HCEC 1CT (cell line): ENCODE measurements around the gene STAG3.
"Not testable (repeated sequence)": the region's sequence is repeated elsewhere in the genome, so short reads cannot be mapped to it uniquely, and the experiment has no call there.

Experiments
- DNase-seq: peaks from one replicate; pipeline ENCODE4 v3.0.0-alpha.2; 2017

STAG3 gene, protein sequence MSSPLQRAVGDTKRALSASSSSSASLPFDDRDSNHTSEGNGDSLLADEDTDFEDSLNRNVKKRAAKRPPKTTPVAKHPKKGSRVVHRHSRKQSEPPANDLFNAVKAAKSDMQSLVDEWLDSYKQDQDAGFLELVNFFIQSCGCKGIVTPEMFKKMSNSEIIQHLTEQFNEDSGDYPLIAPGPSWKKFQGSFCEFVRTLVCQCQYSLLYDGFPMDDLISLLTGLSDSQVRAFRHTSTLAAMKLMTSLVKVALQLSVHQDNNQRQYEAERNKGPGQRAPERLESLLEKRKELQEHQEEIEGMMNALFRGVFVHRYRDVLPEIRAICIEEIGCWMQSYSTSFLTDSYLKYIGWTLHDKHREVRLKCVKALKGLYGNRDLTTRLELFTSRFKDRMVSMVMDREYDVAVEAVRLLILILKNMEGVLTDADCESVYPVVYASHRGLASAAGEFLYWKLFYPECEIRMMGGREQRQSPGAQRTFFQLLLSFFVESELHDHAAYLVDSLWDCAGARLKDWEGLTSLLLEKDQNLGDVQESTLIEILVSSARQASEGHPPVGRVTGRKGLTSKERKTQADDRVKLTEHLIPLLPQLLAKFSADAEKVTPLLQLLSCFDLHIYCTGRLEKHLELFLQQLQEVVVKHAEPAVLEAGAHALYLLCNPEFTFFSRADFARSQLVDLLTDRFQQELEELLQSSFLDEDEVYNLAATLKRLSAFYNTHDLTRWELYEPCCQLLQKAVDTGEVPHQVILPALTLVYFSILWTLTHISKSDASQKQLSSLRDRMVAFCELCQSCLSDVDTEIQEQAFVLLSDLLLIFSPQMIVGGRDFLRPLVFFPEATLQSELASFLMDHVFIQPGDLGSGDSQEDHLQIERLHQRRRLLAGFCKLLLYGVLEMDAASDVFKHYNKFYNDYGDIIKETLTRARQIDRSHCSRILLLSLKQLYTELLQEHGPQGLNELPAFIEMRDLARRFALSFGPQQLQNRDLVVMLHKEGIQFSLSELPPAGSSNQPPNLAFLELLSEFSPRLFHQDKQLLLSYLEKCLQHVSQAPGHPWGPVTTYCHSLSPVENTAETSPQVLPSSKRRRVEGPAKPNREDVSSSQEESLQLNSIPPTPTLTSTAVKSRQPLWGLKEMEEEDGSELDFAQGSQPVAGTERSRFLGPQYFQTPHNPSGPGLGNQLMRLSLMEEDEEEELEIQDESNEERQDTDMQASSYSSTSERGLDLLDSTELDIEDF

DNA sequence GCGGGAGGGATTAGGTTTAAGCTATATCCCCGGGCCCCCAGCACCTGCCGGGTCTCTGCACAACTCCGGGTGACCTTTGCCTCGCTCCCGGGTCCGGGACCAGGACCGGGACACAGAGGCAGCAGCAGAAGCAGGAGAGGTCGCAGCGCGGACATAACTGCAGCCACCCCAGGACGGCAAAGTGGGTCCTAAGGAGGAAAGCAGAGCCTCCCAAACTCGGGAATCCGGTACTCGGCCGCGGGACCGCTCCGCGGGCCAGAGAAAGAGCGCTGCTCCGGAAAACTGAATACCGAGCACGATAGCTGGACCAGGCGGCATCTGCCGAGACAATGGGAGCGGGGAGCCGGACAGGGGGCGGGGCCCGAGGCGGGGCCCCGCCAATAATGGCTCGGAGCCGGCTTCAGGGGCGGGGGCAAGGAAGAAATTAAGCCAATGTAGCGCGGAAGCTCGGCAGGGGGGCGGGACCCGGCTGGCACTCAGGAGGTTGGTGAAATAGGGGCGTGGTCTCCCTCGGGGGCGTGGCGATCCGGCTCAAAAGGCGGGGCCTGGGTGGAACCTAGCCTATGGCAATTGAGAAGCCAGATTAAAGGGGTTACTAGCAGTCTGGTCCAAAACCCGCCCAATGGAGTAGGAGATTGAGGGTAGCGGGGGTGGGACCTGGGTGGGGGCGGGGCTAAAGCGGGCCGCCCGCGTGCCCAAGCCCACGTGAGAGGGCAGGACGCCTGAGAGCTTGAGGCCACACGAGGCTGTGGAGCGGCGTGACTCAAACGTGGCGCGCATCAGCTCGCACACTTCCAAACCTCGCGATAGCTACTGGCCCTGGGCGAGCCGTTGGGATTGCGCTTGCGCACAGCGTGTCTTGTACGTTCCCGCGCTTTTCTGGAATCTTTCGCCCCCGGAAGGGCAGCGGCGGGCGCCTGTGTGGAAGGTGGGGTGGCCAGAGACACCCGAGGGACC lies at the start of gene STAG3, which contains the start of gene GPC2:
TSS of gene STAG3 (plus strand) at position 874 of the 957 bp plus-strand sequence. CDS start 2,639 bp downstream, outside the sequence.
TSS of gene GPC2 (minus strand) at position 337 of the 957 bp plus-strand sequence. CDS start at position 155, 182 bp downstream.
- peak; percentile 91 for DNase-seq

DNA sequence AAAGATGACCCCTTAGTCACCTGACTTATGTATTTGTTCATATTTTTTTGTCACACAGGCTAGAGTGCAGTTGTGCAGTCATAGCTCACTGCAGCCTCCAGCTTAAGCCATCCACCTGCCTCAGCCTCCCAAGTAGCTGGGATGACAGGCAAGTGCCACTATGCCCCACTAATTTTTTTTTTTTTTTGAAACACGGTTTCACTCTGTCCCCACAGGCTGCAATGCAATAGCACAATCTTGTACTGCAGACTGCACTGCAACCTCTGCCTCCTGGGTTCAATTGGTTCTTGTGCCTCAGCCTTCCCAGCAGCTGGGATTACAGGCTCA lies 49.1 kb upstream of the STAG3 start:
- DNase-seq, result no peak

DNA sequence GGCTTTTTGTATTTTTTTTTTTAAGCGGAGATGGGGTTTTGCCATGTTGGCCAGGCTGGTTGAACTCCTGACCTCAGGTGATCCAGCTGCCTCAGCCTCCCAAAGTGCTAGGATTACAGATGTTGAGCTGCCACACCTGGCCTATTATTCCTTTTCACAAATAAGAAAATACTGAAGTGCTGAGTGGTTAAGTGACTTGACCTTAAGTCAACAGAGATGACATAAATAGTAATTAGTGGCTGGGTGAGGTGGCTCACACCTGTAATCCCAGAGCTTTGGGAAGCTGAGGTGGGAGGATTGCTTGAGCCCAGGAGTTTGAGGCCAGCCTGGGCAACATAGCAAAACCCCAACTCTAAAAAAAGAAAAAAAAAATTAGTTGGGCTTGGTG lies 47.5 kb upstream of the STAG3 start:
- DNase-seq, result not testable (repeated sequence)

DNA sequence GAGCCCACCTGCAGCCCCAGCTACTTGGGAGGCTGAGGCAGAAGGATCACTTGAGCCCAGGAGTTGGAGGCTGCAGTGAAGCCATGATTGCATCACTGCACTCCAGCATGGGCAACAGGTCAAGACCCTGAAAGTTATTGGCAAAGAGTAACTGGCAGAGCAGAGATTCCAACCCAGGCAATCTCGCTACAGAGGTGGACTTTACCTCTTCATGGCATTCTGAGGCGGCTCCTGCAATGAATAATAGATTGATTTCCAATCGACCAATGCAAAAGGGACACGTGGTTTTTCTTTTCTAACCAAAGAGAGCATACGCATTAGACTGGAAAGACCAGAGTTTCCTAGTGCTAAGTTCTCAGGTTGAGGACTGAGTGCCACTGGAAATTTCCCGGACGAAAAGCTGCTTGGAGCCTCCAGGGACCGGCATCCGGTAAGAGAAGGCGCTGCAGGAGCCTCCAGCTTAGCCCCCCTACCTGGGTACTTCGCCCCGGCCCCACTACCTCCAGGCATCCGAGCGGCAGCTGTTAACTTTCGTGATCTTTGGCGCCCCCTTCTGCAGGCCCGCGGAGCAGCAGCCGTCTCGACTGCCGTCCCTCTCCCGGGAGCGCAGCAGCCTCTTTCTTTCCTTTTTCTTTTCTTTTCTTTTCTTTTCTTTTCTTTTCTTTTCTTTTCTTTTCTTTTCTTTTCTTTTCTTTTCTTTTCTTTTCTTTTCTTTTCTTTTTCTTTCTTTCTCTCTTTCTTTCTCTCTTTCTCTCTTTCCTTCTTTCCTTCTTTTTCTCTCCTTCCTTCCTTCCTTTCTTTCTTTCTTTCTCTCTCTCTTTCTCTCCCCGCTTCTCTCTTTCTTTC lies 46.9 kb upstream of the STAG3 start:
- no peak for DNase-seq

DNA sequence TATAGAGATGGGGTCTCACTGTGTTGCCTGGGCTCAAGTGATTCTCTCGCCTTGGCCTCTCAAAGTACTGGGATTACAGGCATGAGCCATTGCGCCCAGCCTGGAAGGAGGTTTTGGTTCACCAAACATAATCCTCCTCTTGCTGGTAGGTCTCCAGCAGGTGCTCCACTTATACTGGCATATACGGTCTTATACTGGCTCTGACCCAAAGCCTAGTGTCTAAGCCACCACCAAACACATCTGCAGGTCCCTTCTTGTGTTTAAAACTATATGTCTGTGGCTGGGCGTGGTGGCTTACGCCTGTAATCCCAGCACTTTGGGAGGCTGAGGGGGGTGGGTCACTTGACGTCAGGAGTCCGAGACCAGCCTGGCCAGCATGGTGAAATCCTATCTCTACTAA lies 45.6 kb upstream of the STAG3 start:
- DNase-seq, result no peak

DNA sequence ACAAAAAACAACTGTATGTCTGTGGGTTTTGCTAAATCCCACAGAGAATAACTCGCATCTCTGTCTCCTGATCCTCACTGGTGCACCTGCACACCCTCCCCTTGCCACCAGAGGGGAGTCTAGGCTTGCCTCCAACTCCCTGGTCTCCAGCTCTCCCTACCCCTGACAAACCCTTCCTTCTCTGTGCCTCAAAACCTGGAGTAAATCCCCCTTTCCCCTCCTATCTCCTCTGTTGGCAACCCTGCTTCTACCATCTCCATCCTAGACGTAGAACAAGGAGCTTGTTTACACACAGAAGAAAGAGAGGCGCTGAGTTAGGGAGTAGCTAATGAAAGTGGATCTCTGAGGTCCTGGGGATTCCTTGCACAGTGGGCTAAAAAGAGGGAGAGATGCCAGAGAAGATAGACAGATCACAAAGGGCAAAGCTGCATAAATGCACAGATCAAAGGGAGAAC lies 45.0 kb upstream of the STAG3 start:
- peak; percentile 64 for DNase-seq

DNA sequence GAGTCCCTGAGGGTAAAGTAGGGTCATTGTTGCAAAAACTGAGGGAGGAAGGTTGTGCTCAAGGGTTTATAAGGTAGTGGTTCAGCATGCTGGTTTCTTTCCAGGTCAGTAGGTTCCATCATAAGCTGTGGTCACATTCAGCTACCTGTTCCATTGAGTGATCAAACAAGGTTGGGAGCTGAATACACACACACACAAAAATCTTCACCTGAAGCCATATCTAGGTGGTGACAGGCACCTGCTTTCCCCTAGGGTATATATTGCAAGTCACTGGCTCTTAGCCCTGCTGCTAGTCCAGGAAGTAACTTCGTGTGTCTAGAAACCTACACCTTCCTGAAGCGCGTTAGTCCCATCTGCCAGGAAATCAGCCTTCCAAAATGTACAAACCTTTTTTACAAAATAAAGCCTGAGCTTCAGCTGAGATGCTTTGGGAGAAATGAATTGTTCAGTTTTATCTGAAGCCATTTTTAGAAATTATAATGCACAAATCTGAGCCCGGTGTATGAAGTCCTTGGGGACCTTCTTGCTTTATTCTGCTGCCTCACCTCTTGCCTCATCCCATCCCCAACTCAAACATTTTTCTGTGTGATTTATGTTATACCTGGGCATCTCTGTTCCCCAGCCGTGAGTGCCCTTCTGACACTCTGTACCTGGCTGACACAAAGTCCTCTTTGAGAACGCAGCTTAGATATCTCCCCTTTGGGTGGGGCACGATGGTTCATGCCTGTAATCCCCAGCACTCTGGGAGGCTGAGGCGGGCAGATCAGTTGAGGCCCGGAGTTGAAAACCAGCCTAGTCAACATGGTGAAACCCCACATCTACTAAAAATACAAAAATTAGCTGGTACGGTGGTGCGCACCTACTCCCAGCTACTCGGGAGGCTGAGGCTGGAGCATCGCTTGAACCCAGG lies 39.6 kb upstream of the STAG3 start:
- DNase-seq, result no peak

DNA sequence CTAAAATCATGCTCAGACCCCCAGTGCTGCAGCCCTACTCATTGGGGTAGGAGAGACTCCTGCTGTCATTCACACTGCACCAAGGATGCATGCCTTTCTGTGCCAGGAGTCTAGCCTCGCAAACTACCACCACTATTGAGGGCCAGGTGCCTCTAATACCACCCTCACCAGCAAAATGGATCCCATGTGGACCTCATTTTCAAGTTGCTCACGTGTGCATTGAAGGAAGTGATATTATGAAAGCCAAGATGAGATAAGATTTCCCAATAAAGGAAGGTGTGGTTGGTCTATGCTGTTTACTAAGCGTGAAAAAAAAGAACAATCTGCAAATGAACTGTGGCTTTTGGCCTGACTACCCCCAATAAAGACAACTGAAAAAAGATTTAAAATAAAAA lies 36.2 kb upstream of the STAG3 start:
- DNase-seq, result no peak

DNA sequence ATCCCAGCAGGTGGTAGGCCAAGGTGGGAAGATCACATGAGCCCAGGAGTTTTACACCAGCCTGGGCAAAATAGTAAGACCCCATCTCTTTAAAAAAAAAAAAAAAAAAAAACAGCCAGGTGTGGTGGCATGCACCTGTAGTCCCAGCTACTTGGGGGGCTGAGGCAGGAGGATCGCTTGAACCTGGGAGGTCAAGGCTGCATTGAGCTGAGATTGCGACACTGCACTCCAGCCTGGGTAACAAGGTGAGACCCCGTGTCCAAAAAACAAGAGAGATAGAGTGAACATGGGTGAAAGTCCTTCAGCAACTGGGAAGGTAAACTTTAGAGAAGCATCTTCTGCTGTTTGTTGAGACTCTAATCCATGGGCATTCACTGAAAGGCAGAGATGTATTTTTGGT lies 35.3 kb upstream of the STAG3 start:
- no peak for DNase-seq

DNA sequence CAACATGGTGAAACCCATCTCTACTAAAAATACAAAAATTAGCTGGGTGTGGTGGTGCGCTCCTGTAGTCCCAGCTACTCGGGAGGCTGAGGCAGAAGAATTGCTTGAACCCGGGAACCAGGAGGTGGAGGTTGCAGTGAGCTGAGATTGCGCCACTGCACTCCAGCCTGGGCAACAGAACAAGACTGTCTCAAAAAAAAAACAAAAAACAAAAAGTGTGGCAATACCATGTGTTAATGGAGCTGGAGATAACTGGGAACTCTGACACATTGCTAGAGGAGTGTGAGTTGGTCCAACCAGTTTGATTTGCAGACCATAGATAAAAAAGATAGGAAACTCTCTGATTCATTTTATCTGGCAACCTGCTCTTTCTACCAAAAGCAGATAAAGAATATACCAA lies 31.4 kb upstream of the STAG3 start:
- peak; percentile 38 for DNase-seq

DNA sequence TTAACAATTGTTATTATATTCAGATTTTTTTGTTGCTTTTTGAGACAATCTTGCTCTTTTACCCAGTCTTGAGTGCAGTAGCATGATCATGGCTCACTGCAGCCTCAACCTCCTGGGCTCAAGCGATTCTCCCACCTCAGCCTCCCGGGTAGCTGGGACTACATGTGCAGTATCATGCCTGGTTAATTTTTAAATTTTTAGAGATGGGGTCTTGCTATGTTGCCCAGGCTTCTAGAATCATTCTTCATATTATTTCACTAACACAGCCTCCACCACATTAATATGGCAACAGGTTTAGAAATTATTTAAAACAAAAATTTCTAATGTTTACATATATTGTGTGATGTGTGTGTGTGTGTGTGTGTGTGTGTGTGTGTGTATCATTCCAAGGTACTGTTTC lies 30.4 kb upstream of the STAG3 start:
- no peak for DNase-seq

DNA sequence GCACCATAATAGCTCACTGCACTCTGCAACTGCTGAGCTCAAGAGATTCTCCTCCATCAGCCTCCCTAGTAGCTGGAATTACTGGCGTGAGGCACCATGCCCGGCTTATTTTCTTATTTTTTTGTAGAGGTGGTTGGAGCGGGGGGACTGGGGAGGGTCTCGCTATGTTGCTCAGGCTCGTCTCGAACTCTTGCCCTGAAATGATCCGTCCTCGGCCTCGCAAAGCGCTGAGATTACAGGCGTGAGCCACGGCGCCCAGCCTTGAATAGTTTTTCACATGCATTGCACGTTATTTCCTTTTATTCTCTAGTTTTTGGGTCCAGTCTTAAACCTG lies 29.5 kb upstream of the STAG3 start:
- DNase-seq, result no peak

DNA sequence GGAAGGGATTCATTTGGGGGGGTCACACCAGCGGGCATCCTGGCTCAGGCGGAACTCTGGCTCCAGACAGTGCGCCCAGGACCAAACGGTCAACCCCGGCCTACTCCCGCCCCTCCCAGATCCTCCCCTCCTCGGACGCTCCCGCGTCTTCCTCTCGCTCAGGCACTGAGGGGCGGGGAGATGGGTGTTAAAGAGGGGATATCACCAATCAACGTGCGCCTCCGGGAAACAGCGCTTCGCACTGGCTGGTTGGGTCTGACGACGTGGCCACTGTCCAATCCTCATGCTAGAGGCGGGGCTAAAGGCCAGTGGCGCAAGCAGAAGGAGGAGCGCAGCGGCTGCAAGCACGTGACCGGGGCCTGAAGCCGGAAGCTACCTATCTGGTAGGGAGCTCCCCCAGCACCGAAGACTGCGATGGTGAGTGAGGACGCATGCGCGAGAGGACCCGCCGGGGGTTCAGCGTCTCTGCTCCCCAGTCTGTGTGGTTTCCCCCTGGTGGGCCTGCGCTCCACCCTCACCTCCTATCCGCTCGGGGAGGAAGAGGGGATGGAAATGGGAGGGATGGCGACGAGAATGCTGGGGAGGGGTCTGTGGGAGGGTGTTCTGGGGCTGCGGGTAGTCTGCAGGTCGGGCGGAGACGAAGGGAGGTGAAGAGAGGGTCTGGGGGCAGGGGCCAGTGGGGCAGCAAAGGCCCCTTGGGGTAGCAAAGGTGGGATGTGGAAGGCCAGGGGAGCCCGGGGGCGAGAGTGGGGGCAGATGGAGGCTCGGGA lies 29.0 kb upstream of the STAG3 start, which contains the start of gene LAMTOR4:
TSS of gene LAMTOR4 (plus strand) at position 360 of the 770 bp plus-strand sequence. CDS start at position 415, 55 bp downstream.
- peak; percentile 99 for DNase-seq

DNA sequence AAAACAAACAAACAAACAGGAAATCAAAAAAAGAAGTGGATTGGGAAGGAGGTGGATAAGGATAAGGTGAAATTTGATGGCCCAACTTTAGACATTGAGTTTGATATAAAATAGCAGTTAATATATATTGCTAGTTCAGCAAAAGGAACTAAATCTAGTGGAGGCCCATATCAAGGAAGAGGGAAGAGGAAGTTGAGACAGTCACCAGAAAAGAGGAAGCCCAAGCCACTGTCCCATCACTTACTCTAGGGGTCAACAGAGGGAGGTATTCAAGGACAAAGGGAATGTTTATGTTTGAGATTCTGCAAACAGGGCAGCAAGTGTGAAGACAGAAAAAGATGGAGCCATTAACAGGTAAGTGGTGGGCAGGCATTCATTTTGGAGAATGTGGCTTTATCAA lies 25.3 kb upstream of the STAG3 start:
- DNase-seq, result no peak

DNA sequence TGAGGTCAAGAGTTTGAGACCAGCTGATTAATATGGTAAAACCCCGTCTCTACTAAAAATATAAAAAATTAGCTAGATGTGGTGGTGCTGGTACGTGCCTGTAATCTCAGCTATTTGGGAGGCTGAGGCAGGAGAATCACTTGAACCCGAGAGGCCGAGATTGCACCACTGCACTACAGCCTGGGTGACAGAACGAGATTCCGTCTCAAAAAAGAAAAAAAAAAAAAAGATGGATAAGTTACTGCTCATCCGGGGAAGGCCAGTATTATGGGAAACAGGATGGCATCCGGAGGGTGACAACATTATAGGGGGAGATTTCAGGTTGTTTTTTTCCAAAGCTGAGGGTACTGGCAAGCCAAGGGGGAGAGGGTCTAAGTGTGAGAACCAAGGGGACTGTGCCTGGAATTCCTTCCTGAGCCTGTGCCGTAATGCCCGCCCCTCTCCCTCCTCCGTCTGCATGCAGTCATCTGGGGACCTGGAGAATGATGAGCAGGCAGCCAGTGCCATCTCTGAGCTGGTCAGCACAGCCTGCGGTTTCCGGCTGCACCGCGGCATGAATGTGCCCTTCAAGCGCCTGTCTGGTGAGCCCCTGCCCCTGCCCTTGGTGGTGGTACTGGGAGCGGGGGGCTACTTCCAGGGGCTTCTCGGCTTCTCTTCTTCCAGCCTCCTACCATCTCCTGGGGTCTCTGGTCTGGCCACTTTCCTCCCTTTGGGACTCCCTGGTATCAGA lies 24.6 kb upstream of the STAG3 start:
- no peak for DNase-seq

DNA sequence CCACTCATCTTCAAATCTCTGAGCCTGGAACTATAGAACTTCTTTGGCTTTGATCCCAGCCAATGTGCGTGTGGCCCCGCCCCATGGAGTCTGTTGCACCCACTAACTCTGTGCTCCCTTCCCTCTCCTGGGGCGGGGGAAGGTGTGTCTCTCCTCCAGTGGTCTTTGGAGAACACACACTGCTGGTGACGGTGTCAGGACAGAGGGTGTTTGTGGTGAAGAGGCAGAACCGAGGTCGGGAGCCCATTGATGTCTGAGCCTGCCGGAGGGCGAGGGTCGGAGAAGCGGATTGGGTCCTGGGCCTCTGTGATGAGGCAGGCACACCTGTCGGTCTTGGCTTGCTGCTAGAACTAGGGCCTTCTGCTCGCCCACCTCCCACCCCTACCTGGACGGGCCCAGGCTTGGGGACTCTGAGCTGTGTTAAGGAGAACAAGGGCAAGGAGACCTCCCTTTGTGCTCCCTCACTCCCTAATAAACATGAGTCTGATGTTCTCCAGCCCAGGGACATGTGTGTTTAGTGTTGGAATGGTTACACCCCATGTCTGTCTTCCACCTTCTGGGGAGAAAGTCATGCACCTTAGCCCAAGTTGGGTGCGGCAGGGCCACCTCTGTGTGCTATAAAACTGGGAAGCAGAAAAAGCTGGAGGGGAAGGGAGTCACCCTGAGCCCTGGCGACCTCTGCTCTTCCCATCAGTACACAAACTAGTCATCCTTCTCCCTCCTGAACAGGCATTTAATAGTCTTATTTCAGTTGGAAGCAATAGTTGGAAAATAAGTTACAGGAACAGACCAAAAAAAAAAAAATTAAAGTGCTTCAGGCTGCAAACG lies 23.8 kb upstream of the STAG3 start:
- no peak for DNase-seq
